ENCODE results near the gene MRPS34.

The MRPS34 gene

DNA sequence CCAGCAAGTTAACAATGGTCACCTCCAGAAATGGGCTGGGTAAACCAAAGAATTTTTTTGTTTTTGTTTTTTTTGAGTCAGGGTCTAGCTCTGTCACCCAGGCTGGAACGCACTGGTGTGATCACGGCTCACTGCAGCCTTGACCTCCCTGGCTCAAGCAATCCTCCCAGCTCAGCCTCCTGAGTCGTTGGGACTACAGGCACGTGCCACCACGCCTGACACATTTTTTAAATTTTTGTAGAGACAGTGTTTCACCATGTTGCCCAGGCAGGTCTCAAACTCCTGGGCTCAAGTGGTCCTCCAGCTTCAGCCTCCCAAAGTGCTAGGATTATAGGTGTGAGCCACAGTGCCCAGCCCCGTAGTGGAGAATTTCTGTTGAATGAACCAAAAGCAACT lies 7.7 kb upstream of the MRPS34 start:
- DNase-seq = no peak

DNA sequence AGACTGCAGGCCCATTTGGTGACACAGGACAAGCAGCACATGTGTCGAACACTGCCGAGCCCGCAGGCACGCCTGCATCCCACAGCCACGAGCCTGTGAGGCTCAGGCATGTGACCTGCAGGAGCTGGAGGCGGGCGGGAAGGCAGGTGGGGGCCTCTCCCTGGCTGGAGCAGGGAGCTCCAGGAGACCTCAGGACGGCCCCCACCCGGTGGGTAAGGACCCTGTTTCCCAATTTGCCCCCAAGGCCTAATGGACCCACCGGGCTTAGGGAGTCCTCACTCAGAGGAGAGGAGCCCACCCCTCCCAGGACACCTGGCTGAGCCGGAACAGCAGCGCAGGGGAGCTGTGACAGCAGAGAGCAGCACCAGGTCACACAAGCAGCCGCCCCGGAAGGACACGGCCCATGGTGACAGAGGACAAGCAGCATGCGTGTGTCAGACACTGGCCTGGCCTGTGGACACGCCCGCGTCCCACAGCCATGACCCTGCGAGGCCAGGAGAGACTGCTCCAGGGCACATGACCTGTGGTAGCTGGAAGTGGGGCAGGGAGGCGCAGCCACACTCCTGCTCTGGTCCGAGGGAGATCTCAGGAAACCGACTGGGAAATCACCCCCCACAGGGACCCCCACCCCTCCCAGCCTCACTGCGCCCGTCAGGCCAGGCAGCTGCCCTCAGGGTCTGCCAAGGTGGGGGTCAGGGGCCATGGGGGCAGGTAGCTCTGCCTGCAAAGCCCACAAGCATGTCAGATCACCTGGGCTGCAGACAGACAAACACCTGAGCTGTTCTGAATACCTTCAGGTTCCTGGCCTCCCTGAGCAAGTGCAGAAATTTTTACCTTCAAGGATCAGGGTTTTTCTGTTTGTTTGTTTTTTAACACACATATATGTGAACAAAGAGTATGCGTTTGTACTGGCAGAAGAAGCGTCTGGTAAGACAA lies 7.1 kb upstream of the MRPS34 start:
- DNase-seq = no peak

DNA sequence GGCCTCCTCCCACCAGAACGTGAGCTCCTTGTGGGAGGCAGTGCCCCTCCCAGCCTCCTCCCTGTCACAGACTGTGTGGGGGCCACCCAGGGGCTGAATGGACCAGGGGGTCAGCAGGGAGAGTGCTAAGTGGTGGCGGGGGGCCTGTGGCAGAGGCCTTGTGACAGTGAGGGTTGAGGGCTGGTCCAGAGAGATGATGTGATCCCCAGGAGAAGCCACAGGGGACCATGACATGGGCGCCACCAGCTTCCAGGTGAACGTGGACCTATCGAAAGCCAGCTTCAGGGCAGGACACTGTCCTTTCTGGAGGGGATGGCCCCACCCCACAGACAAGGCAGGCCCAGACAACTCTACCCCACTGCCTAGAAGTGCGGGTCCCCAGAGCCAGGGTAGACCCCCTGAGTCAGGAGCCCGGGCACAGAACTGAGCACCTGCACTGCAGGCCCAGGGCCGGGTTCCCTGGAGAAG lies 6.3 kb upstream of the MRPS34 start:
- DNase-seq = no peak

DNA sequence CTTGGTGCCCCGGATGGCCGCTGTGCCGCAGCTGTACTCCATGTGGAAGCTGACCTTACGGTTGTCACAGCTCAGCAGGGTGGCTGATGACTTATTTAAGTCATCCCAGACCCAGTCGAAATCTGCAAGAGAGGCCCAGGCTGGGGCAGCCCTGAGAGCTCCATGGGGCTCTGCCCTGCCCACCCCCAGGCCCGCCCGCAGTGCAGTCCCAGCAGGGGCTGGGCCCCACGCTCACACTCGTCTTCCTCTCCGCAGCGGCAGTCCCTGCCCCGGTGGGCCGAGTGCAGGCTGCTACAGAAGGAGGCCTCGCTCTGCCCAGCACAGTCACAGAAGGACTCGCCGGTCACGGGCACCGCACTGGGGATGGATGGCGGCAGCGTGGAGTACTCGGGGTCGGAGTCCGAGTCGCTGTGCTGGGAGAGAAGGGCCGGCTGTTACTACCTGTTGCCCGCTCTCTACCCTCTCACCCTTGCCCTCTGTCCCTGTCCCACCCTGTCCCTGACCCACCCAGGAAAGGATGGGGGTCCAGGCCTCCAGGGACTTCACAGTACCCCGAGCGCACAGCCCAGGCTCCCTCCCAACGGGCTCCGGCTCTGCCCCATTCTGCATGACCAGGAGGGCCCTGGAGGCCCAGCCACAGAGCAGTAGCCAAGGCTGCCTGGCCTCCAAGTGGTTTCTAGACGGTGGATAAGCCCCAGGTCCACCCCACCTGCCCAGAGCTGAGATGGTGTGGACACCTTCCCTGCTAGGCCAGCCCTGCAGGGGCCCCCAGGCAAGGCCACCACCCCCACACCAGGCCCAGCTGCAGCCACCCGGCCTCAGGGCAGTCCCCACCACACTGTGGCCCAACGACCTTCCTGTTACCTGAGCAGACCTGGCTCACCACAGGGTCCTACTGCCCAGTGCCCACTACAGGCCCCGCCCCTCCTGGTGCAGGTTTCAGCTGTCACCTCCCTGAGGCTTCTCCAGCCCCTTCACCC lies 5.6 kb upstream of the MRPS34 start:
- DNase-seq = no peak

DNA sequence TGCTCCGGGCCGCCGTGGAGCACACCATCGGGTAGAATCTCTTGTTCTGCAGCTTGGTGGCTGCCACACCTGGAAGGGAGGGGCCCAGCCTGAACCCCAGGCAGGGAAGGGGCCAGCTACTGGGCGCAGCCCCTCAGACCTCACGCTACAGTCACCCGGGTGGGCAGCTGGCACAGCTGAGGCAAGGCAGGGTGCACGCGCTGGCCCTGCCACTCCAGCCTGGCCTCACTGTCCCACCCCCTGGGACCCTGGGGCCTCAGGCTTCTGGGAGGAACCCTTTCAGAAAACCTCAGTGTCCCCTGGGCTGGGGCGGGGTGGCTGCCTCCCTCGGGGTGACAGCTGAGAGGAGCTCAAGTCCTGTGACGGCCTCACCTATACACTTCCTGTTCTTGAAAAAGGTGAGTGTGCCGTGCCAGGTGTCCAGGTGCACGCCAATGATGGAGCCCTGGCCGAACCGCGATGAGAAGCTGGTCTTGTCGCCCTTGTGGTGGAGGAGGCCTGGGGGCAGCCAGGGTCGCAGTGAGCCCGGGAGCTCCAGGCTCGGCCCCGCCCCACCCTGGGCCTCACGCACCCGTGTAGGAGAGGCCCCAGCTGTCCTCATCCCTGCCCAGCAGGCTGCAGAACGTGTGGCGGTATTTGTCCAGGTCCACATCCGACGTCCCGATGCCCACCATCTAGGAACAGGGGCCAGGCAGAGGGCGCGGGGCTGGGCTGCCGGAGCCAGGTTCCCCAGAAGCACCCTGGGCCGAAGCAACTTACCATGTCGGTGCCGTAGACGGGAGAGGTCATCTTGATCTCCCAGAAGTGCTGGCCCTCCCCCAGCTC lies 4.7 kb upstream of the MRPS34 start:
- DNase-seq = no peak

DNA sequence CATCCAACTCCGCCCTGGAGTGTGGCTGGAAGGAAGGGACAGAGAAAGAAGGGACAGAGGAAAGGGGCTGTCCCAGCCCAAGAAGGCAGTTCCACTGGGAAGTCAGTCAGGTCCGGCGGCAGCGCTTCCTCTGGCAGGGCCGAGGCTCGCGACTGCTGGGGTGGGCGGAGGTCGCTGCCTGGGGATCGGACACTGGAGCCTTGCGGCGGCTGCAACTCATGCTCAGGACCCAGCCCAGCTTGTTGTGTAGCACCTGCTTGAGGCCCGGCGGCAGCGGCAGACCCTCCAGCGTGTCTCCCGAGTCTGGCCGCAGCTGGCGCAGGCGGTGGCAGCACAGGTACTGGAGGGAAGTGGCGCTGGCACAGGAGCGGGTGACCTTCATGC lies 4.0 kb upstream of the MRPS34 start:
- DNase-seq = no peak

DNA sequence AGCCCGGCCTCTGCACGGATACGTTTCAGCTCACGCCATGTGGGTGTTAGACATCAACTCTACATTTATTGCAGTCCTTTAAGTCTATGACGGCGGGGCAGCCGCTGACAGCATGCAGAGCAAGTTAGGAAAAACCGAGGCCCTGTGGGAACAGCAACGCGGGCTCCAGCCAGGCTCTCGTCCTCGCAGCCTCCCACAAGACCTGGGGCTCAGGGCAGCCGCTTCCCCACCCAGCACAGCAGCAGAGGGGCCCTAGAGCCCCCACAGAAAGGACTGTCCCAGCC lies 3.7 kb upstream of the MRPS34 start:
- DNase-seq = no peak

DNA sequence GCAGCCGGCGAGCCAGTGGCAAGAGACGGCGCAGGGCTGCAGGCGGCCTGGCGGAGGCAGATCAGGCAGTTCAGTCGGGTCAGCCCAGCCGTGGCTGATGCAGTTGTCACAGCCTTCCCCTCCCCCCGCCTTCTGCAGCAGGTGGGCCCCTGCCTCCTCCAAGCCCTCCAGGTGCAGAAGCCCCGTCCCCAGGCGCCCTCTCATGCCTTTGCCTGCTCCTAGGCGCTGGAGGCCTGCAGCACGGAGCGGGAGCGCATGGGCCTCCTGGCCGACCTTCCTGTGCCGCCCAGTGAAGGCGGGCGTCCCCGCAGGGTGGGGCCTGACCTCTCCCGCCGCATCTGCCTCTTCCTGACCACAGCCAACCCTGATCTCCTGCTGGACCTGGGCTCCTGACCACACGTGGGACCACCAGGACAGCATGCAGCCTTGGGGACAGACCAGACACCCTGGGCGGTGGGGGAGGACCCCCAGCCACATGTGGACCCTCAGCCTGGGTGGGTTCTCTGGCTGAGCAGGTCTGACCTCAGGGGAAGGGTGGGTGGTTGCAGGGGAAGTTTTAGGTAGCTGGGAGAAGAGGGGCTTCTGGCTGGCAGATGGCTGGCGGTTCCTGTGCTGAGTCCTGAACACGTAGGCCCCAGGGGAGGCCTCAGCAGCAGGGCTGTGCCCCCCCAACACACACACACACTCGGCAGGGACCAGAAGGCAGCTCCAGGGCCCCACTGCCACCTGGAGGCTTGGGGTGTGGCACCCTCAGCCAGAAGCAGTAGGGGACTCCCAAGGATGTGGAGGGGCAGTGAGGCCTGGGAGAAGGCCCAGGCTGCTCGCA lies 3.1 kb upstream of the MRPS34 start:
- no peak for DNase-seq

DNA sequence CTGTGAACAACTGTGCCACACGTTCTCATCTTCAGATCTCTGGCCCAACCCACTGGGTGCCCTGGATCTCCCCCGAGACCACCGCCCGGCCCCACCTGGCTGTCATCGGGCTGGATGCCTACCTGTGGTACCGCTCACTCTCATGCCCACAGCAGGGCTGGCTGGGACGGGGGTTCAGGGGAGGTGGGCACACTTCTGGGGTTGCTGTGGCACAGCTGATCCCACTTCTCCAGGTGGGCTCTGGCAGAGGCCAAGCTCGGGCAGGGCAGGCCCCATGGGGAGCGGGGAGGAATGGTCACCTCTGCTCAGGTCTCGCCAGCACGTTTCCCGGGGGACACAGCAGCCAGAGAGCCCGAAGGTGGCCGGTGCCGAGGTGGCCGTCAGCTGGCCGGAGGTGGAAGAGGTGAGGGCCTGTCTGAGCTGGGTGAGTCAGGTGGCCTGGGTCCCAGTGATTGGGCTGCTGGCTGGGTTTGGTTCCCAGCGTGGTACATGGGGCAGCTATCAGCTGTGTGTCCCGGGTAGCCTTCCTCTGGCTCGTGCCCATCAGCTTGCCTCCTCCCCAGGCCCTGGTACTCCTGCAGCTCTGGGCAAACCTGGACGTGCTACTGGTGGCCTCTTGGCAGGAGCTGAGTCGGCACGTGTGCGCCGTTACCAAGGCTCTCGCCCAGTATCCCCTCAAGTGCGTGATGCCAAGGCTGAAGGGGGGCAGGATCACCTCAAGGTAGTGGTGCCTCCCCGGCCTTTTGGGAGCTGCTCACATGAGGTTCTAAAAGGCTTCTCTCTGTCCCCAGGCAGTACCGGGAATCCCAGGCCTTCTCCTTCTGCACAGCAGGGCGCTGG lies 2.3 kb upstream of the MRPS34 start:
- no peak for DNase-seq

DNA sequence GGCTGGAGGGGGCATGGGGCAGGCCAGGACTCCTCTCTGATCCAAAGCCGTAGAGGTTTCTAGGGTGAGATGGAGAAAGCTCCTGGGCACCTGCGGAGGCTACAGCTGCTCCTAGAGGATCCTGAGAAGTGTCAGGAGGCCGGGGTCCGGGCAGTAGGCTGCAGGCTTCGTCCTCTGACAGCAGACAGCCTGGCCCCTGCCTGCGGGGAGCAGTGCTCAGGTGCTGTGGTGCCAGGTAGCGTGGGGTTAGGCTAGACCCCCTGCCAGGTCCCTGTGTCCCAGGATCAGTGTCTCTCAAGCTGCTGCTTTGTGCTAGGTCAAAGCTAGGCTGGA lies 1.5 kb upstream of the MRPS34 start:
- no peak for DNase-seq

DNA sequence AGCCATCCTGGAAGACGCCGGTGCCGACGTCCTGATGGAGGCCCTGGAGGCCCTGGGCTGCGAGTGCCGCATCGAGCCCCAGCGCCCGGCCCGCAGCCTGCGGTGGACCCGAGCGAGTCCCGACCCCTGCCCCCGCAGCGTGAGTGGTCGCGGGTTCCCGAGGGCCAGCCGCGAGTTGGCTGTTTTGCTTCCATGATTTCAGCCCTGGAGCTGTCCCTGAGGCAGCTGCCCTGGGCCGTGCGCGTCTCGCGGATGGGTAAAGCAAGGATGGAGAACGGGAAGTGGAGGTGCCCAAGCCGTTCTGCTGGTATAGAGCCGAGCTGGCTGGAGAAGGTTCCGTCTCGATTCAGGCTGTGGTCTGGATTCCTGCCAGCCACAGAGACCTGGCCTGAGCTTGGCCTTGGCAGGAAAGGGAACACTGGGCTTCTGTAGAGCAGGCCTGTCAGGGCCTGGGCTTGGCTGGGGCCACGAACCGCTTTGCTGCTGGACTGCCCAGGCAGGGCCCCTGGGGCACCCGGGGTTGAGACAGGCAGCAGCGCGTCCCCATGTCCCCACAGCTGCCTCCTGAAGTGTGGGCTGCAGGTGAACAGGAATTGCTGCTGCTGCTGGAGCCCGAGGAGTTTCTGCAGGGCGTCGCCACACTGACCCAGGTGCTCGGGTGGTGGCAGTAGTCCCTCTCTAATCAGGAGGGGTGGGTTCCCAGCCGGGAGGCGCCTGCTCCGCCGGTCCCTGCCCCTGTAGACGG lies 941 bp upstream of the MRPS34 start:
- no peak for DNase-seq

DNA sequence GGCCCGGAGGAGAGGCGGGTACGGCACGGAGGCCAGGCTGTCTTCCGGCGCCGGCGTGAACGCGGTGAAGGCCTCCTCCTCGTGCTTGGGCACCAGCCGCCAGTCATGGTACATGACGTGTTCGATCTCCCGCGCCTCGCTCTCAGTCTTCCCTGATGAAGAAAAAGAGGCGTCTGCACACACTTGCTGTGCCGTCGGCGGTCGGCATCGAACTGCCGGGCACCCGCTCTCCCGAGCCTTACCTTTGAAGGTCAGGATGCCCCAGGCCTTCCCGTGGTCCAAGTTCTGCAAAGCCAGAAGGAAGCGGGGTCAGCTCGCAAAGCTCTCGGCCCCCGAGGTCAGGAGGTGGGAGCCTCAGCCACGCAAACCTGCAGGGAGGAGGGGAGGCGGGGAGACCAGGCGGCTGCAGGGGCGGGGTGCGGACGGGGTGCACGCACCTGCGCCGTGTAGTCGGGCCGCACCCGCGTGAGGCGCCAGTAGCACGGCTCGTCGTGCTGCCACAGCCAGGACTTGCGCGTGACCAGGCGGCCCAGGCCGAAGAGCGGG lies 499 bp downstream of the MRPS34 start, which contains the start of gene EME2:
EME2 (plus strand) TSS at position 449 of the 546 bp plus-strand sequence. CDS start 418 bp downstream, outside the sequence.
- no peak for DNase-seq

DNA sequence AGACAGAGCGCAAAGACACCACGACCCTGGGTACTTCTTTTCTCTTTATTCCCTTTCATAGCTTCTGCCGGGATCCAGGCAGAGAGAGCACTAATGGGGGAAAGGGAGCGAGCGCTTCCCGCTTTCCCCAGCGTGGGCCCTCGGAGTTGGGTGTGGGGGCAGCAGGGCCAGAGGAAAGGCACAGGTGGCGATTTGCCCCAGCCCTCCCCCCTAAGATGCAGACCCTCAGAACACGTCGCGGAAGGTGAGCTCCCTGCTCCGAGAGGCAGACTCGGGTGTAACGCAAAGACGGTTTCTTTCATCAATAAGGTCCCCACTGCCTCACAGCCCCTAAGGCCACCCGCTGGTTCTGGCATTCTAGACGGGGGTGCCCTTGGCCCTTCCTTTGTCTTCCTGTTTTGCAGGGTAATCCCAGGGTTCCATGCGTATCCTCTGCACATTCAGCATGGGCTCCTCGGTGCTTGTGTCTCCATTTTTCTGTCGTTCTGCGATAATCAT lies 1.0 kb downstream of the MRPS34 start:
- DNase-seq = no peak

DNA sequence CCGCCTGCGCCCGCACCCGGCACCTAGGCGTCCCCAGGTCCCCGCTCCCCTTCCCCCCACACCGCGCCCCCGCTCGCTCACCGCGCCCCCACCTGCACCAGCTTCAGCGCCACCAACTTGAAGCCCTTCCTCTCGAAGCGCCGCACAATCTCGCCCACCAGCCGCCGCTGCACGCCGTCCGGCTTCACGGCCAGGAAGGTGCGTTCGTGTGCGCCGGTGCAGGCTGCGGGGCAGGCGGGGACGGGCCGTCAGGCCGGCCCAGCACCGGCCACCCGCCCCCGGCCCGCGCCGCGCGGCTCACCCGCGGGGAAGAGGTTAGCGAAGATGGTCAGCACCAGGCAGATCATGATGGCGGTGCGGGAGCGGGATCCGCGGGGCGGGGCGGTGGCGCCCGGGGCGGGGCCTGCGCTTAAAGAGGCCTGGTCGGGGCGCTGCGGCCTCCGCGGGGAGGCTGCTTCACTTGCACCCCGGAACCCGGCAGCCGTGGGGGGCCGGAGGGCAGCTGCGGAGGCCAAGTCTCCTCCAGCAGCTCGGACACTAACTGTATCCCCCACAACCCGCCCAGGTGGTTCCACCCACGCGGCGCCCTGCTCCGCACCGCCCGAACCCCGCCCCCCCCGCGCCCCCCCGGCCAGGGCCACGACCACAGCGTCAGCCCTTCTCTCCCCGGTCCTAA lies 1.6 kb downstream of the MRPS34 start, which contains the start of gene NME3:
NME3 (minus strand) TSS at position 356 of the 676 bp plus-strand sequence; CDS start at position 347, 9 bp downstream.
- DNase-seq = no peak

DNA sequence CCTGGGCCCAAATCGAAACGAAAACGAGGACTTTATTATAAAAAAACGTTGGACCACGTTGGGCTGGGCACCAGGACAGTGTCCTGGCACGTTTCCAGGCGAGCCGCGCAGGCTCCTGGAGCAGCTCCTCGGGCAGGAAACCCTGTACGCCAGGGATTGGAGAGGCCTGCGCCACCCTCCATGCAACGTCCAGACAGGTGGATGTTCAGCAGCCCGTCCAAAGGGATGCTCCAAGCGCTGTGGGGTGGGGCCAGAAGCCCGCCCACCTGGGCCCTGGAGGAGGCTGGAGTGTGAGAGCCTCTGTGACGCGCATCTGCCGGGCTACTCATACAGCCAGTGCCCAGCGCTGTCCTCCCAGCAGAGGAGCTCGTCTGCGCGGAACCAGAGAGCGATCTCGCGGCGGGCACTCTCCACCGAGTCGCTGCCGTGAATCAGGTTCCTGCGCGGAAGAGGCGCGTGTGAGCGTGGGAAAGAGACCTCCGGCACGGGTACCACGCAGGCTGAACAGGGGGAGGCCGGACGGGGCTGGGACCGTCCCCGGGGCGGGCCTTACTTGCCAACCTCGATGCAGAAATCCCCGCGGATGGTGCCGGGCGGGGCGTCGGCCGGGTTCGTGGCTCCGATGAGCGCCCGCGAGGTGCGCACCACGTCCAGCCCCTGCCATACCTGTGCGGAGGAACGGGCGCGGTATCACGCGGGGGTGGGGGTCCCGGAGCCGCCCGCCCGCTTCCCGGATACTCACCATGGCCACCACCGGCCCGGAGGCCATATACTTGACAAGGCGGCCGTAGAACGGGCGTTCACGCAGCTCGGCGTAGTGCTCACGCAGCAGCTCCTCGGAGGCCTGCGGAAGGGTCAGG lies 2.4 kb downstream of the MRPS34 start:
- peak; percentile 38 for DNase-seq

DNA sequence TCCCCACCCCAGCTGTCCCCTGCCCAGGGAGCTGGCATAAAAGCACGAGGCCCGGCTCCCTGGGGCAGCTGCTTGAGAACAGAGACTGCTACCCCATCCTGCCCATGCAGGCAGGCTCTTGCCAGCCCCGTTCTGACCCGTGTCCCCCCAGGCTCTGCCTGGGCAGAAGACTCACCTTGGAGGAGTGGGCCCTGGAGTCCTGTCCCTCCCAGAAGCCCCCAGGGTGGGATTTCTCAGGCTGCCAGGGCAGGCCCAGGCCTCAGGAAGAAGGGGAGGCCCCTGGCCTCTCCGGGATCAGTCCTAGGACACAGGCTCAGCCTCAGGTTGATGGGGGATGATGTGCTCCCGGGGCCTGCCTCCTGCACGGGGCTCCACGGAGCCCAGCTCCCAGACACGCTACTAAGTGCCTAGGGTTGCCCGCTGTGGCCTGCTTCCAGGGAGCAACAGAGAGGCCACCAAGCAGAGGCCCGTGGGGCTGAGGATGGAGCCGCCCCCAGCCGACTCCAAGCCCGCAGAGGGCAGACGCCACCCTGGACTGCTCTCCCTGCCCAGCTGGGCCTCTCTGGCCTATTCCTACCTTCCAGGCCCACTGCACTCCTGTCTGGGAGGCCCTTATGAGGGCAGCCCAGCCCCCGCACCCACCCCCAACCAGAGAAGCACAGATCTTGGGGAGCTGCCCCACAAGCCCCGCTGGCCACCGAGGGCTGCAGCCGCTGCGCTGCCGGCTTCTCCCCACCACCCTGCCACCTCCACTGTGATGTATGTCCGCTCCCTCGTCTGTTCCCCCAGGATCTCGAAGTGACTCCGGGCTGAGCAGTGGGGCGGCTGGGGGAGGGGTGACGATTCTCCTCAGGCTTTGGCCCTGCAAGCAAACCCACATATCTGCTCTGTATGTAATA lies 3.3 kb downstream of the MRPS34 start:
- DNase-seq = no peak

Data from NCI-H2081 treated with DMSO at 0.1 percent for 48 hours (cell line).